Fibroblast of villous mesenchyme (primary cell): ENCODE data around the gene CHD9NB. TPM values are rescaled to one million over a fixed set of nuclear protein-coding genes. Genes with fewer than 3 reads are reported as not detected.

ENCODE experiments used
- DNase-seq: peaks from one replicate; pipeline ENCODE4 v3.0.0-alpha.2; 2010; ENCODE audit warnings: low read depth
- H3K4me3 ChIP-seq: 2 replicates; pipeline ENCODE4 v1.5.1; 2011; ENCODE audit warnings: low read depth, mild to moderate bottlenecking, low read length
- CTCF ChIP-seq: IDR thresholded peaks from 2 replicates; pipeline ENCODE4 v1.5.1; 2012; ENCODE audit warnings: low read depth, mild to moderate bottlenecking, low read length; ENCODE audit not compliant: insufficient read depth
- total RNA-seq: library from RNA; depleted of rRNA; stranded (reverse); fragments of >200 nt; gene quantifications from 2 replicates; pipeline ENCODE4 v1.2.3, GENCODE V29; 2012

CHD9NB gene
- total RNA-seq, 1 donor, result 2.6 TPM

GRCh38 chr16:53067675-53068074 lies 15.0 kb upstream of the CHD9NB start:
- no peak for TF ChIP-seq CTCF
- no peak for DNase-seq
- H3K4me3 ChIP-seq, result no peak overlapping the region

GRCh38 chr16:53065461-53066061 lies 12.9 kb upstream of the CHD9NB start:
- no peak overlapping the region for H3K4me3 ChIP-seq
- TF ChIP-seq CTCF, result no peak
- no peak for DNase-seq

GRCh38 chr16:53064081-53064578 lies 11.4 kb upstream of the CHD9NB start:
- no peak for TF ChIP-seq CTCF
- DNase-seq, result no peak
- H3K4me3 ChIP-seq, result no peak overlapping the region

GRCh38 chr16:53061701-53062159 lies 9.0 kb upstream of the CHD9NB start:
- H3K4me3 ChIP-seq, result no peak overlapping the region
- no peak for DNase-seq
- TF ChIP-seq CTCF, result no peak

GRCh38 chr16:53061256-53061655 lies 8.6 kb upstream of the CHD9NB start:
- no peak for TF ChIP-seq CTCF
- DNase-seq, result no peak
- no peak overlapping the region for H3K4me3 ChIP-seq

- no peak overlapping the region for H3K4me3 ChIP-seq
- no peak for TF ChIP-seq CTCF
- DNase-seq, result peak; percentile 97
Measured at GRCh38 chr16:53059672-53060071, 7.0 kb upstream of the CHD9NB start.

GRCh38 chr16:53058882-53059281 lies 6.2 kb upstream of the CHD9NB start:
- H3K4me3 ChIP-seq, result no peak overlapping the region
- DNase-seq, result no peak
- no peak for TF ChIP-seq CTCF
